Activated CD4-positive, alpha-beta T cell treated with anti-CD3 and anti-CD28 coated beads for 4 hours (primary cell): ENCODE results near the gene ABCC11.
A peak's percentile ranks its signal among the peaks of the same experiment; 100 is the strongest.

Experiments used
- DNase-seq, 2 donors: peaks; one replicate each; pipeline ENCODE4 v3.0.0-alpha.2; 2020

Gene ABCC11

DNA sequence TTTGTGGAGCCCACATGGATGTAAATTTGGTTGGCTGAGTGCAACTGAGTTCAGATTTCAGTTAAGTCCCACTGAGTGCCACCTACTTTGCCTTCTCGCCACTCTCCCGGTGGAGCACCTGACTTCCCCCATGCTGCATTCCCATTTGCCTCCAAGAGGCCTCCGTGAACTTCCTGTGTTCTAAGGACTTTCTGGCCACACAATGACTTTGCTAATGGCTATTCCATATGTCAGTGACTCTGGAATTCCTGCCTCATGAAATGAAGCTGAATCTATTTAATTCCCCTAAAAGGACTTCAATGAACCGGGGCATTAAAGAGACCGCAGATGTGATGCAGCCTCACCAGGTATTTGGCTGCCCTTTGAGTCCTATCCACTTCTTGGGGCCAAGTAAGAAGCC lies 121.5 kb downstream of the ABCC11 start:
- DNase-seq, result no peak

DNA sequence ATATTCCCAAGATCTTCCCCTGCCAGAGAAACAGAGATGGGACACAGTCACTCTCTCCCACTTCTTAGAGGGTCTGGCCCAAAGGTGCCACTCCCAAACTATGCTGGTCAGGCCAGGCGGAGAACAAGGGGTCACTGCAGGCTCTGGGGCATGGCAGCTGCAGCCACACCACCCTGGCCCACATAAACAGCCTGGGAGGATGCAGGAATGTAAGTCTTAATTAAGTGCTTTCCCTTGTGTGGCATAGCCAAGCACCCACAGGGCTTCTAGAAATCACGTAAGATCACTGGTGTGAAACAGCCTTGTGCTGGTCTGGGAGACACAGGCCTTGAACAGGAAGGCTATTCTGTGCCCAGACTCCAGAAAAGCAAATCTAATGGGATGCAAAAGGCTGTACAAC lies 123.1 kb downstream of the ABCC11 start:
- no peak for DNase-seq

DNA sequence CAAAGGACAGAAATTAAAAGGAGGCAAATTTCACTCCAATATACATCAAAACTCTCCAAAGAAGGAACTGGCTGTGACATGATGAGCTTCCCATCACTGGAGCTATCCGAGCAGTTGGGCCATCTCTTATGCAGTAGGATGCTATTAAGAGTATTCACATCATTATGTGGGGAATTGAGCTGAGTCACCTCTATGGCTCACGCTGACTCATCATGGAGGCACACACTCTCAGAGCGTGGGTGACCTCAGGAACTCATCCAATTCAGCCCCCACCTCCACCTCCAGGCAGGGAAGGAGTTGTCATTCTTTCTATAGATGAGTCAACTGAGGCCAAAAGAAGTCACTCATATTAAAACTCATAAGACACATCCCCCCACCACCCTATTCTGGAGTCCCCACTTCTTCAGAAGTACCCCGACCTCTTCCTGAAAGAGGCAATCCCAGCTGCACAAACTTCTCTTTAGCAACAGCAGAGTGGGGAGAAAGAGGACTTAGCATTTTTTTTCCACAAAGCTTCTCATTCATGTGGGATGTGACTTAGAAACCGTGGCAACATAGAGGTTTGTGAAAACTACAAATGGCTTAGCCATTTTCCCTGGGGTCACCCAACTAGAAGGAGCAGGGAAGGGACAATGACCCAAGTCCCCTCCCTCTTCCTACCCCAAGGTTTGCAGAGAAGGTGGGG lies 124.1 kb downstream of the ABCC11 start:
- DNase-seq, result peak; percentile 4 to 34

DNA sequence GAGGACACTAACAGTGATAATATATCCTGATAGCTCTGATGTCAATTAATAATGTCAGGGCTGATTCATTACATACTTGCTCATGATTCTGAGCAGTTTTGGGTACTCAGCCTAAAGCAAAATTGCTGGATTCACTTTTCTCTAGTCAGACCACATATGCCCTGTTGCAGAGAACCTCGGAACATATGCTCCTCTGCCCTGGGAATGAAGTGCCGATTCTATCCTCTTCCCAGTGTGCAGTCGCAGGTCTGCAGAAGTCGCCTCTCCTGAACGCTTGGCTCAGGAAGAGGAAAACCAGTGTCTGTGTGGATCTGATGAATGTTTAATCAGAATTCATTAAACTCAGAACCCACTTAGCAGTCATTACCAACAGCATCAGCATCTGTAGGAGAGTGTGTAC lies 126.1 kb downstream of the ABCC11 start:
- DNase-seq, result no peak

DNA sequence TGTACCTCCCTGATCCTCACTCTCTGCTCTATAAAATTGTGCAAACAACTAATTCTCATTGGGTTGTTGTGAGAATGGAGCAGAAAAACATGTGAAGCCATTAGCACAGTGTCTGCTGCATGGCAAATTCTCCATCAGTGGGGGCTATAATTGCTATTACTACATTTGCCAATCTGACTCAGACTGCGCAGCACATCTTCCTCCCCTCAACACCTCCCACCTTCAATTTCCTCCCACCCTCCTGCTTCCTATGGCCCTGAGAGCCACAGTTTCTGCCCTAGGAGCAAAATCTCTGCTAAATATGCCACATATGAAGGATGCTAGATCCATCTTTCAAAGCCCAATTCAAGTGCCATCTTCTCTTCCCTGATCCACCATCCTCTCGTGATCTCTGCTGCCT lies 128.5 kb downstream of the ABCC11 start:
- no peak for DNase-seq

DNA sequence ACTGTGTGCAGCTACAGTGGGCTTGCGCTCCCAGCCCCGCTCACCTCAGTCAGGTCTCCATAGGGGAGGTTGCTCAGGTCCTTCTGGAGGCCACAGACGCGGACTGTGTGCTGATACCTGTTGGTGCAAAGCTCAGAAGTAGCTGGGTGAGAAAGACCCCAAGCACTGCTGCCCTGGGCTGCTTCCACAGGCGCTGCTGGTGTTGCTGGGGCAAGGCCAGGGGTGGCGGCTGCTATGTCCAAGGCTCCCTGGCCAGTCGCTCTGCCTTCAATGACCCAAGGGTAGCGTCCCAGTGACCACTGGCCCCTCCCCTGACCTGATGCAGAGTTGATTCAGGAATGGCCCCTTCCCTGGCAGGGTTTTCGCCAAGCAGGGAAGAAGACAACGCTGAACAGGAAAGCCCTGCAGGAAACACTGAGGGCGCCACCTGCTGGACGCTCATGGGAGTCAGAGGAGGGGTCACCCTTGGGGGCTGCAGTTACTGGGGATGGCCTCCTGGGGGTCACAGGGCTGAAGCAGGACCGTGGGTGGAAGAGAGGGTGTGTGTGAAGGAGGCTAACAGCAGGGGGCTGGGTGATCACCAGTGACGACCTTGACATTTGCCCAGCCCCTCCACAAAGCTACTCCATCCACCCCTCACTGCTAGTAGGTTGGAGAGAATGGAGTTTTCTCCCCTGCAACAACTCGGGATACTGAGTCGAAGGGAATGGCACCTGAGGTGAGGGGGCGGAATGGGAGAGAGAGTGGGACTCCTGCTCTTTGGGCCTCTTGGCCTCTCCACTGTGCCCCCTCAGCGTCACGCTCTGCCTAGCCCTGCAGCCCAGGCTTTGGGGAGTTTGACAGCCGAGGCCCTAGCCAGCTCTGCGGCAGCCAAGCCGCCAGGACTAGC lies 129.9 kb downstream of the ABCC11 start:
- DNase-seq, result peak; percentile 20 to 37
